Measurements from ENCODE around the gene BRD7.

The BRD7 gene

GRCh38 chr16:50335196-50335958 is 33.4 kb downstream of the BRD7 start:
- H3K36me3 ChIP-seq (ENCODE audit: control insufficient read depth in 1 of 2, insufficient read depth in 2 of 2, low read length in 2 of 2) = peaks cover 10 to 54% of the 10 kb centered on the region in 2 donors
- H3K27ac ChIP-seq (ENCODE audit: low read depth, low read length) = no peak overlapping the region
- no peaks in the 10 kb centered on the region for H3K27me3 ChIP-seq (ENCODE audit: control insufficient read depth in 1 of 2, insufficient read depth in 2 of 2, low read length in 2 of 2)
- no peak overlapping the region for H3K9ac ChIP-seq (ENCODE audit: low read depth in 1 of 2, low read length in 2 of 2)
- no peak overlapping the region for H3K4me3 ChIP-seq (ENCODE audit: low read depth in 1 of 2, low read length in 2 of 2)
- H3K9me3 ChIP-seq (ENCODE audit: control insufficient read depth in 1 of 2, low read length in 2 of 2) = no peaks in the 10 kb centered on the region
- H3K4me1 ChIP-seq (ENCODE audit: control insufficient read depth in 1 of 2, insufficient read depth in 2 of 2, low read length in 2 of 2) = no peaks in the 10 kb centered on the region

GRCh38 chr16:50334106-50334975 is 34.4 kb downstream of the BRD7 start:
- H3K27me3 ChIP-seq (ENCODE audit: control insufficient read depth in 1 of 2, insufficient read depth in 2 of 2, low read length in 2 of 2) = no peaks in the 10 kb centered on the region
- no peak overlapping the region for H3K4me3 ChIP-seq (ENCODE audit: low read depth in 1 of 2, low read length in 2 of 2)
- H3K36me3 ChIP-seq (ENCODE audit: control insufficient read depth in 1 of 2, insufficient read depth in 2 of 2, low read length in 2 of 2) = peaks cover 8 to 58% of the 10 kb centered on the region in 2 donors
- H3K9ac ChIP-seq (ENCODE audit: low read depth in 1 of 2, low read length in 2 of 2) = no peak overlapping the region
- H3K9me3 ChIP-seq (ENCODE audit: control insufficient read depth in 1 of 2, low read length in 2 of 2) = no peaks in the 10 kb centered on the region
- no peaks in the 10 kb centered on the region for H3K4me1 ChIP-seq (ENCODE audit: control insufficient read depth in 1 of 2, insufficient read depth in 2 of 2, low read length in 2 of 2)
- H3K27ac ChIP-seq (ENCODE audit: low read depth, low read length) = no peak overlapping the region

GRCh38 chr16:50332599-50332998 is 36.2 kb downstream of the BRD7 start:
- no peaks in the 10 kb centered on the region for H3K4me1 ChIP-seq (ENCODE audit: control insufficient read depth in 1 of 2, insufficient read depth in 2 of 2, low read length in 2 of 2)
- peaks cover 7 to 54% of the 10 kb centered on the region in 2 donors for H3K36me3 ChIP-seq (ENCODE audit: control insufficient read depth in 1 of 2, insufficient read depth in 2 of 2, low read length in 2 of 2)
- H3K4me3 ChIP-seq (ENCODE audit: low read depth in 1 of 2, low read length in 2 of 2) = no peak overlapping the region
- H3K9me3 ChIP-seq (ENCODE audit: control insufficient read depth in 1 of 2, low read length in 2 of 2) = no peaks in the 10 kb centered on the region
- no peaks in the 10 kb centered on the region for H3K27me3 ChIP-seq (ENCODE audit: control insufficient read depth in 1 of 2, insufficient read depth in 2 of 2, low read length in 2 of 2)
- H3K9ac ChIP-seq (ENCODE audit: low read depth in 1 of 2, low read length in 2 of 2) = no peak overlapping the region
- H3K27ac ChIP-seq (ENCODE audit: low read depth, low read length) = no peak overlapping the region

- Histone ChIP-seq H3K9me3 (ENCODE audit: control insufficient read depth in 1 of 2, low read length in 2 of 2) (no peaks in the 10 kb centered on the region), H3K9ac (ENCODE audit: low read depth in 1 of 2, low read length in 2 of 2) (no peak overlapping the region), H3K36me3 (ENCODE audit: control insufficient read depth in 1 of 2, insufficient read depth in 2 of 2, low read length in 2 of 2) (peaks cover 7 to 64% of the 10 kb centered on the region in 2 donors), H3K4me1 (ENCODE audit: control insufficient read depth in 1 of 2, insufficient read depth in 2 of 2, low read length in 2 of 2) (no peaks in the 10 kb centered on the region), H3K27ac (ENCODE audit: low read depth, low read length) (no peak overlapping the region), H3K4me3 (ENCODE audit: low read depth in 1 of 2, low read length in 2 of 2) (no peak overlapping the region), H3K27me3 (ENCODE audit: control insufficient read depth in 1 of 2, insufficient read depth in 2 of 2, low read length in 2 of 2) (no peaks in the 10 kb centered on the region)
Measured at GRCh38 chr16:50331570-50331969, 37.2 kb downstream of the BRD7 start.

- H3K36me3 ChIP-seq (ENCODE audit: control insufficient read depth in 1 of 2, insufficient read depth in 2 of 2, low read length in 2 of 2) = peaks cover 11 to 74% of the 10 kb centered on the region in 2 donors
- H3K4me1 ChIP-seq (ENCODE audit: control insufficient read depth in 1 of 2, insufficient read depth in 2 of 2, low read length in 2 of 2) = no peaks in the 10 kb centered on the region
- no peaks in the 10 kb centered on the region for H3K27me3 ChIP-seq (ENCODE audit: control insufficient read depth in 1 of 2, insufficient read depth in 2 of 2, low read length in 2 of 2)
- H3K9ac ChIP-seq (ENCODE audit: low read depth in 1 of 2, low read length in 2 of 2) = no peak overlapping the region
- no peak overlapping the region for H3K4me3 ChIP-seq (ENCODE audit: low read depth in 1 of 2, low read length in 2 of 2)
- no peaks in the 10 kb centered on the region for H3K9me3 ChIP-seq (ENCODE audit: control insufficient read depth in 1 of 2, low read length in 2 of 2)
- no peak overlapping the region for H3K27ac ChIP-seq (ENCODE audit: low read depth, low read length)
Measured at GRCh38 chr16:50329446-50330189, 39.2 kb downstream of the BRD7 start.

- Histone ChIP-seq H3K9me3 (ENCODE audit: control insufficient read depth in 1 of 2, low read length in 2 of 2) (no peaks in the 10 kb centered on the region), H3K9ac (ENCODE audit: low read depth in 1 of 2, low read length in 2 of 2) (no peak overlapping the region), H3K27ac (ENCODE audit: low read depth, low read length) (no peak overlapping the region), H3K4me1 (ENCODE audit: control insufficient read depth in 1 of 2, insufficient read depth in 2 of 2, low read length in 2 of 2) (no peaks in the 10 kb centered on the region), H3K27me3 (ENCODE audit: control insufficient read depth in 1 of 2, insufficient read depth in 2 of 2, low read length in 2 of 2) (no peaks in the 10 kb centered on the region), H3K36me3 (ENCODE audit: control insufficient read depth in 1 of 2, insufficient read depth in 2 of 2, low read length in 2 of 2) (peaks cover 17 to 74% of the 10 kb centered on the region in 2 donors), H3K4me3 (ENCODE audit: low read depth in 1 of 2, low read length in 2 of 2) (no peak overlapping the region)
Measured at GRCh38 chr16:50326835-50327465, 41.8 kb downstream of the BRD7 start.

- Histone ChIP-seq H3K4me1 (ENCODE audit: control insufficient read depth in 1 of 2, insufficient read depth in 2 of 2, low read length in 2 of 2) (no peaks in the 10 kb centered on the region), H3K36me3 (ENCODE audit: control insufficient read depth in 1 of 2, insufficient read depth in 2 of 2, low read length in 2 of 2) (peaks cover 19 to 76% of the 10 kb centered on the region in 2 donors), H3K9me3 (ENCODE audit: control insufficient read depth in 1 of 2, low read length in 2 of 2) (no peaks in the 10 kb centered on the region), H3K27me3 (ENCODE audit: control insufficient read depth in 1 of 2, insufficient read depth in 2 of 2, low read length in 2 of 2) (no peaks in the 10 kb centered on the region), H3K9ac (ENCODE audit: low read depth in 1 of 2, low read length in 2 of 2) (no peak overlapping the region), H3K4me3 (ENCODE audit: low read depth in 1 of 2, low read length in 2 of 2) (no peak overlapping the region), H3K27ac (ENCODE audit: low read depth, low read length) (no peak overlapping the region)
Measured at GRCh38 chr16:50326264-50326663, 42.5 kb downstream of the BRD7 start.

GRCh38 chr16:50324345-50324744 is 44.4 kb downstream of the BRD7 start:
- H3K27ac ChIP-seq (ENCODE audit: low read depth, low read length) = no peak overlapping the region
- no peaks in the 10 kb centered on the region for H3K9me3 ChIP-seq (ENCODE audit: control insufficient read depth in 1 of 2, low read length in 2 of 2)
- no peak overlapping the region for H3K4me3 ChIP-seq (ENCODE audit: low read depth in 1 of 2, low read length in 2 of 2)
- H3K9ac ChIP-seq (ENCODE audit: low read depth in 1 of 2, low read length in 2 of 2) = no peak overlapping the region
- H3K27me3 ChIP-seq (ENCODE audit: control insufficient read depth in 1 of 2, insufficient read depth in 2 of 2, low read length in 2 of 2) = no peaks in the 10 kb centered on the region
- H3K36me3 ChIP-seq (ENCODE audit: control insufficient read depth in 1 of 2, insufficient read depth in 2 of 2, low read length in 2 of 2) = peaks cover 30 to 85% of the 10 kb centered on the region in 2 donors
- no peaks in the 10 kb centered on the region for H3K4me1 ChIP-seq (ENCODE audit: control insufficient read depth in 1 of 2, insufficient read depth in 2 of 2, low read length in 2 of 2)

GRCh38 chr16:50323335-50324011 is 45.3 kb downstream of the BRD7 start:
- no peaks in the 10 kb centered on the region for H3K4me1 ChIP-seq (ENCODE audit: control insufficient read depth in 1 of 2, insufficient read depth in 2 of 2, low read length in 2 of 2)
- H3K9me3 ChIP-seq (ENCODE audit: control insufficient read depth in 1 of 2, low read length in 2 of 2) = no peaks in the 10 kb centered on the region
- H3K36me3 ChIP-seq (ENCODE audit: control insufficient read depth in 1 of 2, insufficient read depth in 2 of 2, low read length in 2 of 2) = peaks cover 30 to 86% of the 10 kb centered on the region in 2 donors
- H3K27ac ChIP-seq (ENCODE audit: low read depth, low read length) = no peak overlapping the region
- no peak overlapping the region for H3K4me3 ChIP-seq (ENCODE audit: low read depth in 1 of 2, low read length in 2 of 2)
- H3K9ac ChIP-seq (ENCODE audit: low read depth in 1 of 2, low read length in 2 of 2) = no peak overlapping the region
- no peaks in the 10 kb centered on the region for H3K27me3 ChIP-seq (ENCODE audit: control insufficient read depth in 1 of 2, insufficient read depth in 2 of 2, low read length in 2 of 2)
